Measurements from ENCODE around the gene CCT7.

- TF ChIP-seq CTCF (IDR thresholded peaks at IDR 0.05; ENCODE audit: low read depth, low read length), result no peak
- no peak for TF ChIP-seq EZH2phosphoT487 (IDR thresholded peaks at IDR 0.05; ENCODE audit: low read depth)
Observed at GRCh38 chr2:73233154-73233931, 765 bp upstream of the CCT7 start, which contains the start of gene PRADC1.
